Measurements from ENCODE around the gene P4HA3. TPM values are rescaled to one million over a fixed set of nuclear protein-coding genes. Genes with fewer than 3 reads are reported as not detected.

Gene P4HA3
- total RNA-seq, 1 experiment from 2014 or later: 0.52 TPM

DNA sequence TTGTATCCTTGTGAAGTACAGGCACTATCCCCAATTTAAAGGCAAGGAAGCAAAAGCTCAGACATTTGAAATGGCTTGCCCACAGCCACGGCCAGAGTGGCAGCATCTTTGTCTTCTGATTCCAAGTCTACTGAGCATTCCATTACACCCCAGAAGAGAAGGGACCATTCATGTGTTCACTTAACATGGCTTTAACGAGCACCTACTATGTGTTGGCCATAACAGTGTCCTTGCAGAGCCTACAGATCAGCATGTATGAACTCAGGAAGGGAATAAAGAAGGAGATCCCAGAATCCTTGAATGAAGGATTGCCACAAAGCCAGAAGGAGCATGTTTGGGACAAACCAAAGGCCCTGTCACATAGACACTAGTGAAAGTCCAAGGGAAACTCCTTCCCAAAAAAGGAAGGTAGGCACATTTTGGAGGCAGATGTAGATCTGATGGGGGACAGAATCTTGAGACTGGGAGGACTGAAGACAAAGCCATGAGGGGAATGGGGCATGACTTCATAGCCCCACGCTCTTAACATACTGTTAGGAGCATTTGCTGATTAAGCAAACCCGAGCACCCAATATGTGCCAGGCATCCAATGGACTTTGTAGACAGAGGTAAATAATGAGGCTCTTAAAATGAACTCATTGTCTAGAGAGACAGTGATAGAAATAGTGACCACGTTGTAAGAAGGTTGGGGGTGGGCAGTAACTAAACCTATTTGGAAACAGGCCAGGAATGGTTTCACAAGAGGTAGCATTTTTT is 54.9 kb downstream of the P4HA3 start:
- H3K4me3 ChIP-seq (ENCODE audit: low read depth, low read length, poor library complexity, severe bottlenecking): no peak overlapping the region
- peaks cover 6% of the 10 kb centered on the region for H3K36me3 ChIP-seq (ENCODE audit: insufficient read depth, low read length, poor library complexity, severe bottlenecking)
- CTCF ChIA-PET: interaction anchor here (0.8 to 2.8 kb wide), 7 partner anchors 12 to 314 kb away, joined by 3 to 70 read pairs (median 5); partner anchors contain the start of gene UCP2
- no TSS peak for BruUV-seq (replicated peaks)
- TF ChIP-seq, protein P1, sequence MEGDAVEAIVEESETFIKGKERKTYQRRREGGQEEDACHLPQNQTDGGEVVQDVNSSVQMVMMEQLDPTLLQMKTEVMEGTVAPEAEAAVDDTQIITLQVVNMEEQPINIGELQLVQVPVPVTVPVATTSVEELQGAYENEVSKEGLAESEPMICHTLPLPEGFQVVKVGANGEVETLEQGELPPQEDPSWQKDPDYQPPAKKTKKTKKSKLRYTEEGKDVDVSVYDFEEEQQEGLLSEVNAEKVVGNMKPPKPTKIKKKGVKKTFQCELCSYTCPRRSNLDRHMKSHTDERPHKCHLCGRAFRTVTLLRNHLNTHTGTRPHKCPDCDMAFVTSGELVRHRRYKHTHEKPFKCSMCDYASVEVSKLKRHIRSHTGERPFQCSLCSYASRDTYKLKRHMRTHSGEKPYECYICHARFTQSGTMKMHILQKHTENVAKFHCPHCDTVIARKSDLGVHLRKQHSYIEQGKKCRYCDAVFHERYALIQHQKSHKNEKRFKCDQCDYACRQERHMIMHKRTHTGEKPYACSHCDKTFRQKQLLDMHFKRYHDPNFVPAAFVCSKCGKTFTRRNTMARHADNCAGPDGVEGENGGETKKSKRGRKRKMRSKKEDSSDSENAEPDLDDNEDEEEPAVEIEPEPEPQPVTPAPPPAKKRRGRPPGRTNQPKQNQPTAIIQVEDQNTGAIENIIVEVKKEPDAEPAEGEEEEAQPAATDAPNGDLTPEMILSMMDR (conservative IDR thresholded peaks at IDR 0.05; ENCODE audit: low read depth, low read length): no peak
- TF ChIP-seq EZH2 (IDR thresholded peaks at IDR 0.05; ENCODE audit: borderline replicate concordance, low read depth, low read length, poor library complexity, severe bottlenecking): no peak
- H3K27ac ChIP-seq (ENCODE audit: low read depth, low read length, poor library complexity, severe bottlenecking): no peak overlapping the region
- H3K9me3 ChIP-seq (ENCODE audit: low read depth, low read length, poor library complexity, severe bottlenecking): no peaks in the 10 kb centered on the region
- no peaks in the 10 kb centered on the region for H3K27me3 ChIP-seq (replicated peaks; ENCODE audit: insufficient read depth, low read depth, low read length, poor library complexity)
- H3K4me1 ChIP-seq (ENCODE audit: insufficient read depth, low read length, poor library complexity, severe bottlenecking): no peaks in the 10 kb centered on the region
- POLR2A ChIA-PET (ENCODE audit: low non-redundant PET): no interaction called here
- no peak for DNase-seq (ENCODE audit: low spot score)
- intact Hi-C loops (cut with micrococcal nuclease; ENCODE audit: unreplicated experiment): loop anchor here (1.0 to 10.0 kb wide), 3 partner anchors 66 to 428 kb away; no protein-coding TSS in a partner anchor

- no TSS peak for BruUV-seq (replicated peaks)
- Histone ChIP-seq H3K27ac (ENCODE audit: low read depth, low read length, poor library complexity, severe bottlenecking) (no peak overlapping the region), H3K4me3 (ENCODE audit: low read depth, low read length, poor library complexity, severe bottlenecking) (no peak overlapping the region), H3K9me3 (ENCODE audit: low read depth, low read length, poor library complexity, severe bottlenecking) (no peaks in the 10 kb centered on the region), H3K27me3 (replicated peaks; ENCODE audit: insufficient read depth, low read depth, low read length, poor library complexity) (no peaks in the 10 kb centered on the region), H3K4me1 (ENCODE audit: insufficient read depth, low read length, poor library complexity, severe bottlenecking) (no peaks in the 10 kb centered on the region), H3K36me3 (ENCODE audit: insufficient read depth, low read length, poor library complexity, severe bottlenecking) (peaks cover 12% of the 10 kb centered on the region)
- intact Hi-C loops (cut with micrococcal nuclease; ENCODE audit: unreplicated experiment): loop anchor here (1.0 to 10.0 kb wide), 4 partner anchors 66 to 429 kb away; no protein-coding TSS in a partner anchor
- POLR2A ChIA-PET (ENCODE audit: low non-redundant PET): no interaction called here
- CTCF ChIA-PET: interaction anchor here (0.6 to 2.8 kb wide), 11 partner anchors 9 to 315 kb away, joined by 3 to 70 read pairs (median 5); partner anchors contain the start of gene UCP2
- peak; percentile 78 for DNase-seq (ENCODE audit: low spot score)
- TF ChIP-seq, protein P1 (conservative IDR thresholded peaks at IDR 0.05; ENCODE audit: low read depth, low read length): peak; percentile 98
- TF ChIP-seq EZH2 (IDR thresholded peaks at IDR 0.05; ENCODE audit: borderline replicate concordance, low read depth, low read length, poor library complexity, severe bottlenecking): no peak
Observed at GRCh38 chr11:74255741-74256375, 55.6 kb downstream of the P4HA3 start.

GRCh38 chr11:74253361-74253760 is 58.1 kb downstream of the P4HA3 start:
- Histone ChIP-seq H3K27me3 (replicated peaks; ENCODE audit: insufficient read depth, low read depth, low read length, poor library complexity) (no peaks in the 10 kb centered on the region), H3K4me1 (ENCODE audit: insufficient read depth, low read length, poor library complexity, severe bottlenecking) (no peaks in the 10 kb centered on the region), H3K27ac (ENCODE audit: low read depth, low read length, poor library complexity, severe bottlenecking) (no peak overlapping the region), H3K4me3 (ENCODE audit: low read depth, low read length, poor library complexity, severe bottlenecking) (no peak overlapping the region), H3K36me3 (ENCODE audit: insufficient read depth, low read length, poor library complexity, severe bottlenecking) (peaks cover 26% of the 10 kb centered on the region), H3K9me3 (ENCODE audit: low read depth, low read length, poor library complexity, severe bottlenecking) (no peaks in the 10 kb centered on the region)
- POLR2A ChIA-PET (ENCODE audit: low non-redundant PET): no interaction called here
- no TSS peak for BruUV-seq (replicated peaks)
- CTCF ChIA-PET: no interaction called here
- DNase-seq (ENCODE audit: low spot score): no peak
- intact Hi-C loops (cut with micrococcal nuclease; ENCODE audit: unreplicated experiment): loop anchor here (10.0 kb wide), 1 partner anchor 431 kb away; no protein-coding TSS in a partner anchor
- no peak for TF ChIP-seq EZH2 (IDR thresholded peaks at IDR 0.05; ENCODE audit: borderline replicate concordance, low read depth, low read length, poor library complexity, severe bottlenecking)
- TF ChIP-seq, protein P1 (conservative IDR thresholded peaks at IDR 0.05; ENCODE audit: low read depth, low read length): no peak

Measured in A673 (cell line).